ENCODE results near the gene CNNM1. TPM values are rescaled to one million over a fixed set of nuclear protein-coding genes. Genes with fewer than 3 reads are reported as not detected.

Gene CNNM1
- total RNA-seq, 6 donors from 2014 or later = 0.40 to 1.1 (median 0.69) TPM; not detected in 1

DNA sequence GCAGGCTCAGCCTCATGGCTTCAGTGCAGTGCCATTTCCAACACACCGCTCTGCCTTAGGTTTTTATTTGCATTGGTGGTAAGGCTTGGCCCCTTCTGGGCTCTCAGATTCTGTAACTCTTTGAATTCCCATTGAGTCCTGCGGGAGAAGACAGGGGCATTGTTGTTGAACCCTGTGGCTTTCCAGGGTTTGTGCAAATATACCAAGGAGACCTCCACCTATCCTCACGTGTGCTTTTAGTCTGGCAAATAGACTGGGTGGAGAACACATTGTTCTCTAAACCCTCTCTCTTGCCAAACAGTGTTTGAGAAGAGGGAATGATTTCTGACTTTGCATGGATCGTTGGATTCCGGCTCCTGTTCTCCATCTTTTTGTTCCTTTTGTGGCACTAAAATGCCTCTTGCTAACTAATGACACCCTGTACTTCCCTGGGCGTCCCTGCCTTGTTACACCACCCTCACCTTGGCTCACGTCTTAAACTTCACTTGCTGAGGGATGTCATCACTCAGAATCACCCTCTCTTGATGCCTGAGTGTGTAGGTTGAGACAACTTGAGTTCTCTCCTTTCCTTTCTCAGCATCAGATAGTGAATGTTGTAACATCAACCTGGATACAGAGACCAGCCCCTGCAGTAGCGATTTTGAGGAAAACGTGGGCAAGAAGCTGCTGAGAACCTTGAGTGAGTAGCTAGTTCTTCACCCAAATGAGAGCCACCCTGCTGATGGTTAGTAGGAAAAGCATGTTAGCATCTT lies 60.7 kb downstream of the CNNM1 start:
- ATAC-seq (ENCODE audit: low FRiP score in 2 of 2) = no peak
- H3K9me3 ChIP-seq = no peaks in the 10 kb centered on the region
- TF ChIP-seq EP300 (IDR thresholded peaks at IDR 0.05) (no peak), POLR2A (IDR thresholded peaks at IDR 0.05) (no peak), POLR2AphosphoS5 (IDR thresholded peaks at IDR 0.05) (no peak)
- TF ChIP-seq, protein P1, sequence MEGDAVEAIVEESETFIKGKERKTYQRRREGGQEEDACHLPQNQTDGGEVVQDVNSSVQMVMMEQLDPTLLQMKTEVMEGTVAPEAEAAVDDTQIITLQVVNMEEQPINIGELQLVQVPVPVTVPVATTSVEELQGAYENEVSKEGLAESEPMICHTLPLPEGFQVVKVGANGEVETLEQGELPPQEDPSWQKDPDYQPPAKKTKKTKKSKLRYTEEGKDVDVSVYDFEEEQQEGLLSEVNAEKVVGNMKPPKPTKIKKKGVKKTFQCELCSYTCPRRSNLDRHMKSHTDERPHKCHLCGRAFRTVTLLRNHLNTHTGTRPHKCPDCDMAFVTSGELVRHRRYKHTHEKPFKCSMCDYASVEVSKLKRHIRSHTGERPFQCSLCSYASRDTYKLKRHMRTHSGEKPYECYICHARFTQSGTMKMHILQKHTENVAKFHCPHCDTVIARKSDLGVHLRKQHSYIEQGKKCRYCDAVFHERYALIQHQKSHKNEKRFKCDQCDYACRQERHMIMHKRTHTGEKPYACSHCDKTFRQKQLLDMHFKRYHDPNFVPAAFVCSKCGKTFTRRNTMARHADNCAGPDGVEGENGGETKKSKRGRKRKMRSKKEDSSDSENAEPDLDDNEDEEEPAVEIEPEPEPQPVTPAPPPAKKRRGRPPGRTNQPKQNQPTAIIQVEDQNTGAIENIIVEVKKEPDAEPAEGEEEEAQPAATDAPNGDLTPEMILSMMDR (IDR thresholded peaks at IDR 0.05) = no peak
- H3K4me3 ChIP-seq = no peak overlapping the region
- H3K36me3 ChIP-seq = no peaks in the 10 kb centered on the region
- peaks cover 0 to 7% (median 3%) of the 10 kb centered on the region in 4 donors for H3K4me1 ChIP-seq
- no peak for DNase-seq
- 72 to 82% methylated on average over 9 of the region's 9 CpGs for WGBS, 2 donors
- H3K27me3 ChIP-seq = no peaks in the 10 kb centered on the region
- no peak overlapping the region for H3K27ac ChIP-seq

DNA sequence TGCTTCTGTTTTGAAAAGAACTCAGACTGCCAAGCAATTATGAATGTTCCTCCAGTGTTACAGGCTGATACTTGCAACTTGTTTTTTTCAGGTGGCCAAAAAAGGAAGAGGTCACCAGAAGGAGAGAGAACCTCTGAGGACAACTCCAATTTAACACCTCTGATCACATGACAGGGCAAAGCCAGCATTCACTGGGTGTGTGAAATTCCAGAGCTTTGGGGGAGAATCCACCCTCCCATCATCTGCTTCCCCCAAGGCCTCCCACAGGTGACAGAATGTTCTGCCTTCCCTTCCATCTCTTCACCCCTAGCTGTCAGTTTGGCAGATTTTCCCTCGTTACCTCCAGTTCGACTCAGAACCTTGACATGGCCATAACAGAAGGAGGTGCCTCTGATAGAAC lies 62.2 kb downstream of the CNNM1 start:
- no peak overlapping the region for H3K4me3 ChIP-seq
- peaks cover 0 to 15% (median 7%) of the 10 kb centered on the region in 4 donors for H3K4me1 ChIP-seq
- H3K36me3 ChIP-seq = no peaks in the 10 kb centered on the region
- ATAC-seq (ENCODE audit: low FRiP score in 2 of 2) = no peak
- WGBS, 2 donors = 85 to 100% methylated on average over 2 of the region's 2 CpGs
- no peaks in the 10 kb centered on the region for H3K9me3 ChIP-seq
- no peaks in the 10 kb centered on the region for H3K27me3 ChIP-seq
- DNase-seq = no peak
- no peak overlapping the region for H3K27ac ChIP-seq
- TF ChIP-seq EP300 (IDR thresholded peaks at IDR 0.05) (no peak), POLR2AphosphoS5 (IDR thresholded peaks at IDR 0.05) (no peak), POLR2A (IDR thresholded peaks at IDR 0.05) (no peak)
- TF ChIP-seq, protein P1 (IDR thresholded peaks at IDR 0.05) = no peak

DNA sequence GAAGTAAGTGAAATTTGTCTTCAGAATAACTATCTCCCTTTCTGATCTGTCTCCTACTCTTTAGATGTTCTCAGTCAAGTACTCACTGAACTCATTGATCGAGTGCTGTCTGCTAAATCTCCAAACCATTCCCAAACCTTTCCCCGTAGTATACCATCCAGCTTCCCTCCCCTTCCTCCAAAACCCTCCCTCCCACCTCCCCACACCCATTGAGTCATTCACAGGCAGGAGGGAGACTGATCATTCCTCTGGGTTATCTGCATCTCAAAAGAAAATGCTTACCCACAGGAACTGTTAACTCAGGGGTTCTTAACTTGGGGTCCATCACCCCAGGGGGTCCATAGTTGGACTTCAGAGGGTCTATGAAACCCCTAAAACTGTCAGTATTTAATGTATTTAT lies 63.9 kb downstream of the CNNM1 start:
- 61 to 73% methylated on average over 2 of the region's 2 CpGs for WGBS, 2 donors
- H3K27me3 ChIP-seq = no peaks in the 10 kb centered on the region
- H3K36me3 ChIP-seq = peaks cover 0 to 14% (median 8%) of the 10 kb centered on the region in 4 donors
- H3K27ac ChIP-seq = no peak overlapping the region
- H3K9me3 ChIP-seq = no peaks in the 10 kb centered on the region
- H3K4me1 ChIP-seq = peaks cover 0 to 15% (median 7%) of the 10 kb centered on the region in 4 donors
- no peak for DNase-seq
- H3K4me3 ChIP-seq = no peak overlapping the region
- ATAC-seq (ENCODE audit: low FRiP score in 2 of 2) = no peak
- no peak for TF ChIP-seq POLR2AphosphoS5 (IDR thresholded peaks at IDR 0.05)
- no peak for TF ChIP-seq POLR2A (IDR thresholded peaks at IDR 0.05)
- no peak for TF ChIP-seq EP300 (IDR thresholded peaks at IDR 0.05)
- TF ChIP-seq, protein P1 (IDR thresholded peaks at IDR 0.05) = no peak

DNA sequence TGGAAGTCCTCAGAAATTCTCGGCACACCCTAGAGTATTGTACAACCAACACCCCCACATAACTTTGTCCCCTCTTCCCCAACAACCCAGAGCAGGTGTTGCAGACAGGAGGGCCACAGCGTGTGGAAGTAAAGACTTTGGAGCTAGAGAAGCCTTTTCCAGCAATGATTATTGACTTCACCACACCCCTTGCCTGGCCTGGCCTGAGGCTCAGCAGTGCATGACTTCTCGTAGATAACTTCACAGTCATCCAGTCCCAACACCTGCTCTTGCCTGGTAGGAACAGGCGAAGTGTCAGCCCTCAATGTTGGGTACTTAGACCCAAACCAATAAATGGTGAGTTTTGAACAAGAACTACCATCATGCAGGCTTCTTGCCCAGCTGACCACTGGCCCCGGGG lies 64.5 kb downstream of the CNNM1 start:
- no peak overlapping the region for H3K4me3 ChIP-seq
- 83 to 89% methylated on average over 5 of the region's 5 CpGs for WGBS, 2 donors
- TF ChIP-seq, protein P1 (IDR thresholded peaks at IDR 0.05) = no peak
- TF ChIP-seq POLR2A (IDR thresholded peaks at IDR 0.05) (no peak), EP300 (IDR thresholded peaks at IDR 0.05) (no peak), POLR2AphosphoS5 (IDR thresholded peaks at IDR 0.05) (no peak)
- peaks cover 0 to 15% (median 7%) of the 10 kb centered on the region in 4 donors for H3K4me1 ChIP-seq
- H3K36me3 ChIP-seq = peaks cover 0 to 21% (median 14%) of the 10 kb centered on the region in 4 donors
- no peaks in the 10 kb centered on the region for H3K9me3 ChIP-seq
- no peak overlapping the region for H3K27ac ChIP-seq
- DNase-seq = peak in 1 of 2 donors; percentile 30
- no peak for ATAC-seq (ENCODE audit: low FRiP score in 2 of 2)
- H3K27me3 ChIP-seq = no peaks in the 10 kb centered on the region
